ENCODE data around the gene NAPSA. TPM values are rescaled to one million over a fixed set of nuclear protein-coding genes. Genes with fewer than 3 reads are reported as not detected.

Gene NAPSA
- total RNA-seq, 4 donors from 2014 or later: 4.9 to 12.4 (median 8.2) TPM

DNA sequence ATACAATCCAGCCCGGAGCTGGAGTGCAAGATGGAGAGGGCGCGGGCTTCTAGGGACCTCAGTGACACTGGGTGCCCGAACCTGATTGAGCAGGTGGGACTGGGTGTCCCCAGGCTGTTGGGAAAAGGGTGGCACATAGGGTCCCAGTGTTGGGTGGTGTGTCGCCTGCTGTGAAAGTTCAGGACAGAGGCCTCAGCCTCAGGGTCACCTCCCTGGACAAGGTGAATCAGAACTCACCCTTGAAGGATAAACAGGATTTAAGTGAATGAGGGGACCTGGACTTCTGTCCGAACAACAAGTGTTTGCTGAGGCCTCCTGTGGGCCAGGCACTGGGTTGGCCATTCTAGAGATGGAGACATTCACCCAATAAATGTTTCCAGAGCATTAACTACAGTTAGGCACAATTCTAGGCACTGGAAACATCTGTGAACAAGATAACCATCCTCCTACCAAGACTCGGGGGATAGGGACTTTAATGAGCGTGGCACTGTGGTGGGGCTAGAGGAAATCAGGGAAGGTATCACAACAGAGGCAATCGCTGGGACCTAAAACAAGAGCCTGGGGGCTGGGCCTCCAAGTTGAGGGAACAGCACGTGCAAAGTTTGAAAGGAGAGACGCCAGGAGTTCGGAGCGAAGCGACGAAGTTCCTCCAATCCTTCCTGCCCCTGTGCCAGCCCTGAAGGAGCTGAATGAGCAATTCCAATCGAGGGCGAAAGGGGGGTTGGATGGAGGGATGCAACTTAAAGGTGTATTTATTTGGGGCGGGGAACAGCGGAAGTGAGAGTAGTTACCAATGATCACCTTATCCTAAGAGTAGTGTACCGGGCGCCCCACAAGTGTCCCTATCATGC lies 17.8 kb upstream of the NAPSA start:
- TF ChIP-seq POLR2A (IDR thresholded peaks at IDR 0.05): no peak
- TF ChIP-seq, protein P1, sequence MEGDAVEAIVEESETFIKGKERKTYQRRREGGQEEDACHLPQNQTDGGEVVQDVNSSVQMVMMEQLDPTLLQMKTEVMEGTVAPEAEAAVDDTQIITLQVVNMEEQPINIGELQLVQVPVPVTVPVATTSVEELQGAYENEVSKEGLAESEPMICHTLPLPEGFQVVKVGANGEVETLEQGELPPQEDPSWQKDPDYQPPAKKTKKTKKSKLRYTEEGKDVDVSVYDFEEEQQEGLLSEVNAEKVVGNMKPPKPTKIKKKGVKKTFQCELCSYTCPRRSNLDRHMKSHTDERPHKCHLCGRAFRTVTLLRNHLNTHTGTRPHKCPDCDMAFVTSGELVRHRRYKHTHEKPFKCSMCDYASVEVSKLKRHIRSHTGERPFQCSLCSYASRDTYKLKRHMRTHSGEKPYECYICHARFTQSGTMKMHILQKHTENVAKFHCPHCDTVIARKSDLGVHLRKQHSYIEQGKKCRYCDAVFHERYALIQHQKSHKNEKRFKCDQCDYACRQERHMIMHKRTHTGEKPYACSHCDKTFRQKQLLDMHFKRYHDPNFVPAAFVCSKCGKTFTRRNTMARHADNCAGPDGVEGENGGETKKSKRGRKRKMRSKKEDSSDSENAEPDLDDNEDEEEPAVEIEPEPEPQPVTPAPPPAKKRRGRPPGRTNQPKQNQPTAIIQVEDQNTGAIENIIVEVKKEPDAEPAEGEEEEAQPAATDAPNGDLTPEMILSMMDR (IDR thresholded peaks at IDR 0.05): no peak
- Histone ChIP-seq H3K9me3 (no peaks in the 10 kb centered on the region), H3K4me1 (peaks cover 0 to 15% (median 7%) of the 10 kb centered on the region in 4 donors), H3K27ac (peak overlapping the region; percentile 73 to 89 (median 80)), H3K4me3 (peak overlapping the region; percentile 55 to 81 (median 62)), H3K27me3 (no peaks in the 10 kb centered on the region), H3K36me3 (peaks cover 0 to 45% (median 0%) of the 10 kb centered on the region in 3 donors)
- DNase-seq: no peak

DNA sequence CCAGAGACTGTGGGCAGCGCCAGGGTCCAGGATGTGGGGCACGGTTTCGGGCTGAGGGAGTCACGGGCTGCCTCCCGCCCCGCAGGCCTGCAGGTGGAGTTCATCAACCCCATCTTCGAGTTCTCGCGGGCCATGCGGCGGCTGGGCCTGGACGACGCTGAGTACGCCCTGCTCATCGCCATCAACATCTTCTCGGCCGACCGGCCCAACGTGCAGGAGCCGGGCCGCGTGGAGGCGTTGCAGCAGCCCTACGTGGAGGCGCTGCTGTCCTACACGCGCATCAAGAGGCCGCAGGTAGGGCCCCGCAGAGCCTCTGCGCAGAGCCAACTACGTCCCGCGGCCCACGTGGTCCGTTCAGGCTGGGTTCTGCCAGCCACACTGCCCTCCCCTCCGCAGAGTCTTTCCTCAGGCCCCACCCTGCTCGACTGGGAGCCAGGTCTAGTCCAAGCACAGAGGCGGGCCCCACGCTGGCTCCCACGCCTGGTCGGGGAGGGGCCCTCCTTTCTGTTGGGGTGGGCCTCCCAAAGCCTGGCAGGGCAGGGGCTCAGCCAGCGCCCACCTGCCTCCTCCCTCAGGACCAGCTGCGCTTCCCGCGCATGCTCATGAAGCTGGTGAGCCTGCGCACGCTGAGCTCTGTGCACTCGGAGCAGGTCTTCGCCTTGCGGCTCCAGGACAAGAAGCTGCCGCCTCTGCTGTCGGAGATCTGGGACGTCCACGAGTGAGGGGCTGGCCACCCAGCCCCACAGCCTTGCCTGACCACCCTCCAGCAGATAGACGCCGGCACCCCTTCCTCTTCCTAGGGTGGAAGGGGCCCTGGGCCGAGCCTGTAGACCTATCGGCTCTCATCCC lies 16.7 kb upstream of the NAPSA start:
- peaks cover 0 to 15% (median 7%) of the 10 kb centered on the region in 4 donors for H3K4me1 ChIP-seq
- no peaks in the 10 kb centered on the region for H3K27me3 ChIP-seq
- H3K4me3 ChIP-seq: no peak overlapping the region
- DNase-seq: peak in 1 of 3 donors; percentile 45
- no peaks in the 10 kb centered on the region for H3K9me3 ChIP-seq
- H3K36me3 ChIP-seq: peaks cover 0 to 54% (median 0%) of the 10 kb centered on the region in 3 donors
- H3K27ac ChIP-seq: no peak overlapping the region
- TF ChIP-seq, protein P1 (IDR thresholded peaks at IDR 0.05): no peak
- no peak for TF ChIP-seq POLR2A (IDR thresholded peaks at IDR 0.05)

DNA sequence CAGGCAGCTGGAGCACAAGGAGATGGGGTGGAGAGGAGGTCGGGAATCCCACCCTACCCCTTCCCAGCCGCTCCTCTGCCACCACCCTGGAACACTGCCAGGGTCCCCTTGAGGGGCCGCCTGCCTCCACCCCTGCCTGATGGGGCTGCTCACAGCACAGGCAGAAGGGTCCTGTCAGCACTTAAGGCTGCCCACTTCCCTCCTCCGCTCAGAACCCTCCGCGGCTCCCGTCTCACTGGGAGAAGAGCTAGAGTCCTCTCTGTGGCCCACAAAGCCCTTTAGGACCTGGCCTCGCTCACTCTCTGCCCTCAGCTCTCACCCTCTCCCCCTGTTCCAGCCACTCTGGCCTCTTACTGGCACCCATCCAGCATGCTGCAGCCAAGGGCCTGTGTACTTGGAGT lies 15.3 kb upstream of the NAPSA start:
- Histone ChIP-seq H3K4me3 (no peak overlapping the region), H3K36me3 (peaks cover 0 to 54% (median 0%) of the 10 kb centered on the region in 3 donors), H3K9me3 (no peaks in the 10 kb centered on the region), H3K27me3 (no peaks in the 10 kb centered on the region), H3K27ac (no peak overlapping the region), H3K4me1 (peaks cover 0 to 18% (median 8%) of the 10 kb centered on the region in 4 donors)
- no peak for DNase-seq
- TF ChIP-seq, protein P1 (IDR thresholded peaks at IDR 0.05): no peak
- TF ChIP-seq POLR2A (IDR thresholded peaks at IDR 0.05): no peak

DNA sequence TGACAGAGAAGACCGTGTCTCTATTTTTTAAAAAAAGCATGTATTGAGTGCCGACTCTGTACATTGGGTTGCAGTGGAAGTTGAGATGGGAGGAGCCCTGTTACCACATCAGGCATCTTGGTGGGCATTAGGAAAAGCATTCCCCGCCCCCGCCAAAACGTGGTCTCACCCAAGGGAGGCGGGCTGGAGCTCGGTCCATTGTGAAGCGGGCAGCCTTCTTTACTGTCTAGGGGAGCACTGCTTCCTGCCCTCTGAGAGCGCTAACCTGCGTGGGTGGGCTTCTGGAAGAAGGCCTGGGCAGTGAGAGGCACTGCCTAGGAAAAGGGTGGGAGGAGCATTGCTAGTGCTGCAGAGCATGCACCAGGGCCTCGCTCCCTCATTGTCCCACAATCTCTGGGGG lies 14.7 kb upstream of the NAPSA start:
- Histone ChIP-seq H3K36me3 (peaks cover 0 to 54% (median 0%) of the 10 kb centered on the region in 3 donors), H3K4me1 (peaks cover 0 to 17% (median 8%) of the 10 kb centered on the region in 4 donors), H3K9me3 (no peaks in the 10 kb centered on the region), H3K4me3 (no peak overlapping the region), H3K27me3 (no peaks in the 10 kb centered on the region), H3K27ac (no peak overlapping the region)
- DNase-seq: no peak
- TF ChIP-seq, protein P1 (IDR thresholded peaks at IDR 0.05): no peak
- no peak for TF ChIP-seq POLR2A (IDR thresholded peaks at IDR 0.05)

DNA sequence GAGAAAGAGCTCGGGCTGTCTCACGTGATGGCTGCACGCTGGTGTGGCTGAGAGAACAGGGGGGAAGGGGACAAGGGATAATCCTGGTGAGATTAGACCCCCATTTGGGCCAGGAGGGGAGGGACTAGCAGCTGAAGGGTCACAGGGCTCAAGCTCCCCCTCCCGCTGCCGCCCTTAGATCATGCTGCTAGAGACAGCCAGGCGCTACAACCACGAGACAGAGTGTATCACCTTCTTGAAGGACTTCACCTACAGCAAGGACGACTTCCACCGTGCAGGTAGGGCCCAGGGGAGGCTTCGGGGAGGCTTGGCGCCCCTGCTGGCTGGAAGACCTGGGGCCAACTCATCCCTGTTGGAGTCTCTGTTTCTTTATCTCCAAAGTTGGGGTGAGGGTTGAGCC lies 14.2 kb upstream of the NAPSA start:
- H3K36me3 ChIP-seq: peaks cover 0 to 54% (median 0%) of the 10 kb centered on the region in 3 donors
- H3K4me3 ChIP-seq: no peak overlapping the region
- no peak for DNase-seq
- H3K9me3 ChIP-seq: no peaks in the 10 kb centered on the region
- TF ChIP-seq POLR2A (IDR thresholded peaks at IDR 0.05): no peak
- TF ChIP-seq, protein P1 (IDR thresholded peaks at IDR 0.05): no peak
- H3K4me1 ChIP-seq: peaks cover 0 to 11% (median 3%) of the 10 kb centered on the region in 4 donors
- no peaks in the 10 kb centered on the region for H3K27me3 ChIP-seq
- no peak overlapping the region for H3K27ac ChIP-seq

All from Peyer's patch (tissue), 4 donors.